Neural cell (in vitro differentiated cells): ENCODE data around the gene INPP5B. TPM values are rescaled to one million over a fixed set of nuclear protein-coding genes. Genes with fewer than 3 reads are reported as not detected.

ENCODE experiments used
- H2AFZ ChIP-seq: fragments of 200-600, 300-800 bp; sonication (generic), shearing (Covaris generic); 2 replicates; pipeline ENCODE4 v1.6.0; 2014; ENCODE audit warnings: low read depth, mild to moderate bottlenecking, antibody characterized with exemption, low read length, moderate library complexity
- H3F3A ChIP-seq: fragments of 200-600 bp; shearing (Covaris generic); 2 replicates; pipeline ENCODE4 v1.6.1; 2016; ENCODE audit warnings: mild to moderate bottlenecking, moderate library complexity, mixed read lengths, antibody characterized with exemption, low read length; ENCODE audit not compliant: insufficient read depth, poor library complexity, severe bottlenecking
- H3K27ac ChIP-seq: fragments of 200-600, 300-800 bp; sonication (generic), shearing (Covaris generic); 2 replicates; pipeline ENCODE4 v1.5.1; 2014; ENCODE audit warnings: mild to moderate bottlenecking, low read length, moderate library complexity
- H3K27me3 ChIP-seq: fragments of 300-800, 200-600 bp; sonication (generic), shearing (Covaris generic); 2 replicates; pipeline ENCODE4 v1.6.0; 2014; ENCODE audit warnings: mild to moderate bottlenecking, low read depth, low read length, moderate library complexity; ENCODE audit not compliant: insufficient read depth
- H3K36me3 ChIP-seq: fragments of 300-800, 200-600 bp; sonication (generic), shearing (Covaris generic); 2 replicates; pipeline ENCODE4 v1.5.1; 2014; ENCODE audit warnings: mild to moderate bottlenecking, antibody characterized with exemption, low read length, moderate library complexity; ENCODE audit not compliant: insufficient read depth
- H3K4me2 ChIP-seq: fragments of 300-800, 200-600 bp; sonication (generic), shearing (Covaris generic); 2 replicates; pipeline ENCODE4 v1.6.0; 2014; ENCODE audit warnings: mild to moderate bottlenecking, low read length
- H3K4me3 ChIP-seq: fragments of 300-800, 200-600 bp; sonication (generic), shearing (Covaris generic); 2 replicates; pipeline ENCODE4 v1.5.1; 2014; ENCODE audit warnings: mild to moderate bottlenecking, low read length, moderate library complexity
- H3K79me2 ChIP-seq: fragments of 200-600 bp; shearing (Covaris generic); replicated peaks from 2 replicates; pipeline ENCODE4 v1.6.0; 2014; ENCODE audit warnings: mild to moderate bottlenecking, low read length, moderate library complexity; ENCODE audit not compliant: insufficient read depth
- H3K9ac ChIP-seq: fragments of 300-800, 200-600 bp; sonication (generic), shearing (Covaris generic); 2 replicates; pipeline ENCODE4 v1.6.1; 2016; ENCODE audit warnings: mild to moderate bottlenecking, low read length, mixed read lengths
- H3K9me2 ChIP-seq: fragments of 200-600 bp; shearing (Covaris generic); 2 replicates; pipeline ENCODE4 v1.6.1; 2016; ENCODE audit warnings: mild to moderate bottlenecking, low read length, mixed read lengths; ENCODE audit not compliant: insufficient read depth
- H3K9me3 ChIP-seq: fragments of 200-600, 300-800 bp; sonication (generic), shearing (Covaris generic); 2 replicates; pipeline ENCODE4 v1.6.1; 2016; ENCODE audit warnings: mild to moderate bottlenecking, mixed run types, low read length, moderate library complexity, mixed read lengths
- H4K20me1 ChIP-seq: fragments of 200-600 bp; shearing (Covaris generic); 2 replicates; pipeline ENCODE4 v1.6.1; 2016; ENCODE audit warnings: mild to moderate bottlenecking, mixed run types; ENCODE audit not compliant: insufficient read depth
- CTCF ChIP-seq: fragments of 450-650 bp; IDR thresholded peaks from 2 replicates; pipeline ENCODE4 v1.5.1; 2014; ENCODE audit warnings: antibody characterized with exemption, mild to moderate bottlenecking, moderate library complexity; ENCODE audit not compliant: poor library complexity, severe bottlenecking
- EP300 ChIP-seq: fragments of 450-650 bp; conservative IDR thresholded peaks from 2 replicates; pipeline ENCODE4 v1.6.1; 2014; ENCODE audit warnings: antibody characterized with exemption, mild to moderate bottlenecking, moderate library complexity; ENCODE audit not compliant: poor library complexity, severe bottlenecking
- EZH2 ChIP-seq: fragments of 200-600, 300-800 bp; shearing (Covaris generic), sonication (generic); IDR thresholded peaks from 2 replicates; pipeline ENCODE4 v1.6.1; 2014; ENCODE audit warnings: antibody characterized with exemption, low read length, borderline replicate concordance, mild to moderate bottlenecking; ENCODE audit not compliant: insufficient read depth, poor library complexity, severe bottlenecking
- MXI1 ChIP-seq: fragments of 450-650 bp; conservative IDR thresholded peaks from 2 replicates; pipeline ENCODE4 v1.6.1; 2014; ENCODE audit warnings: antibody characterized with exemption, mild to moderate bottlenecking; ENCODE audit not compliant: poor library complexity, severe bottlenecking
- POLR2AphosphoS5 ChIP-seq: IDR thresholded peaks from 2 replicates; pipeline ENCODE4 v1.6.1; 2012
- RAD21 ChIP-seq: fragments of 450-650 bp; conservative IDR thresholded peaks from 2 replicates; pipeline ENCODE4 v1.6.1; 2014; ENCODE audit warnings: antibody characterized with exemption, mild to moderate bottlenecking, moderate library complexity
- REST ChIP-seq: IDR thresholded peaks from 2 replicates; pipeline ENCODE4 v1.6.1; 2012; ENCODE audit warnings: borderline replicate concordance
- SMC3 ChIP-seq: fragments of 450-650 bp; conservative IDR thresholded peaks from 2 replicates; pipeline ENCODE4 v1.6.1; 2014; ENCODE audit warnings: antibody characterized with exemption, mild to moderate bottlenecking, moderate library complexity; ENCODE audit not compliant: poor library complexity
- TAF1 ChIP-seq: IDR thresholded peaks from 2 replicates; pipeline ENCODE4 v1.6.1; 2012; ENCODE audit warnings: low read depth
- polyA plus RNA-seq: library from polyadenylated mRNA; depleted of rRNA; stranded (reverse); fragments of >200 nt; gene quantifications from 2 replicates; pipeline ENCODE4 v1.2.3, GENCODE V29; 2014

Gene INPP5B
- polyA plus RNA-seq, 1 donor from 2014 or later = 13.4 TPM

- H3K27ac ChIP-seq = no peak overlapping the region
- H3K4me3 ChIP-seq = no peak overlapping the region
- no peak overlapping the region for H3K9ac ChIP-seq
- no peak overlapping the region for H3K4me2 ChIP-seq
- H3K9me2 ChIP-seq = no peaks in the 10 kb centered on the region
- H2AFZ ChIP-seq = no peak overlapping the region
- no peaks in the 10 kb centered on the region for H3K79me2 ChIP-seq
- H4K20me1 ChIP-seq = no peaks in the 10 kb centered on the region
- no peak for TF ChIP-seq MXI1
- TF ChIP-seq EP300 = no peak
- no peak for TF ChIP-seq POLR2AphosphoS5
- TF ChIP-seq EZH2 = no peak
- no peak for TF ChIP-seq REST
- TF ChIP-seq RAD21 = no peak
- TF ChIP-seq TAF1 = no peak
- TF ChIP-seq SMC3 = no peak
- TF ChIP-seq CTCF = no peak
- no peaks in the 10 kb centered on the region for H3F3A ChIP-seq
- no peaks in the 10 kb centered on the region for H3K27me3 ChIP-seq
- no peaks in the 10 kb centered on the region for H3K9me3 ChIP-seq
- H3K36me3 ChIP-seq = peaks cover 12% of the 10 kb centered on the region
Observed at GRCh38 chr1:37821481-37821880, 125.4 kb downstream of the INPP5B start.

- no peaks in the 10 kb centered on the region for H3F3A ChIP-seq
- H3K27ac ChIP-seq = no peak overlapping the region
- H3K4me3 ChIP-seq = no peak overlapping the region
- H3K4me2 ChIP-seq = no peak overlapping the region
- TF ChIP-seq CTCF (no peak), RAD21 (no peak)
- H3K27me3 ChIP-seq = no peaks in the 10 kb centered on the region
- H3K36me3 ChIP-seq = peaks cover 12% of the 10 kb centered on the region
- no peak overlapping the region for H2AFZ ChIP-seq
- no peak overlapping the region for H3K9ac ChIP-seq
- H3K9me3 ChIP-seq = no peaks in the 10 kb centered on the region
- no peaks in the 10 kb centered on the region for H4K20me1 ChIP-seq
- no peaks in the 10 kb centered on the region for H3K9me2 ChIP-seq
- no peaks in the 10 kb centered on the region for H3K79me2 ChIP-seq
Observed at GRCh38 chr1:37817481-37817880, 129.4 kb downstream of the INPP5B start.
